AG04450 (cell line): Measurements from ENCODE around the gene STYK1. TPM values are rescaled to one million over a fixed set of nuclear protein-coding genes. Genes with fewer than 3 reads are reported as not detected.

Experiments used
- CTCF ChIA-PET: fragments of 300-600, 350-600 bp; formaldehyde crosslinking; extraction: SDS; loops from one replicate; lab custom pipeline; 2022; ENCODE audit warnings: antibody characterized with exemption, inconsistent platforms; lab: Charles Lee
- POLR2A ChIA-PET: fragments of 350-600 bp; formaldehyde crosslinking; extraction: SDS; loops from one replicate; lab custom pipeline; 2021; ENCODE audit warnings: antibody characterized with exemption, inconsistent platforms; lab: Yijun Ruan, JAX
- DNase-seq: peaks from one replicate; pipeline ENCODE4 v3.0.0-alpha.2; 2011; ENCODE audit warnings: low read depth, low spot score
- H3K27ac ChIP-seq: one replicate; pipeline ENCODE4 v1.5.1; 2012; ENCODE audit warnings: low read depth, low read length, control low read depth
- H3K27me3 ChIP-seq: one replicate; pipeline ENCODE4 v1.6.0; 2012; ENCODE audit warnings: low read length; ENCODE audit not compliant: control insufficient read depth, insufficient read depth
- H3K4me3 ChIP-seq: 2 replicates; pipeline ENCODE4 v1.5.1; 2011; ENCODE audit warnings: mild to moderate bottlenecking, low read depth, low read length, control low read depth
- H3K9me3 ChIP-seq: 2 replicates; pipeline ENCODE4 v1.5.1; 2012; ENCODE audit warnings: low read length; ENCODE audit not compliant: control insufficient read depth, insufficient read depth
- polyA plus RNA-seq: library from polyadenylated mRNA; depleted of rRNA; stranded (reverse); fragments of >200 nt; gene quantifications from 2 replicates; pipeline ENCODE4 v1.2.3, GENCODE V29; 2011
- TF ChIP-seq, protein P1 (sequence below): IDR thresholded peaks from 2 replicates; pipeline ENCODE4 v1.5.1; 2011; ENCODE audit warnings: low read depth, low read length, control low read depth, inconsistent platforms

Gene STYK1
- polyA plus RNA-seq, 1 experiment: 0.02 TPM

DNA sequence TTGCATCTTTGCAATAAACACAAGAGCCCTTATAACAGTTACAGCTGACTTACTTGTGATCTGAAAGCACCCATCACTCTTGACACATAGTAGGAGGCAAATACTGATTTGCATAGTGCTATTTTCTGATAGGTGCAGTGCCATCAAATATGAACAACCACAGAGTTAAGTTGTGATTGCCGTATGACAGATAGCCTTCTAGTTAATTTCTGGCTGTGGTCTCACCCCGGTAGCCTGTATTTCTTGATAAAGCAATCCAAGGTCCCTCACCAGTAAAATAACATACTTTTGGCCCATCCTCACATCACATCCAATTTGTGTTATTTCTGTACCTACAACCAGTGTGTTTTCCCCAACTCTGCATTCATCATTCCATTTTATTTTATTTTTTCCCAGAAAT lies 23.3 kb upstream of the STYK1 start:
- H3K4me3 ChIP-seq: no peak overlapping the region
- H3K9me3 ChIP-seq: no peaks in the 10 kb centered on the region
- TF ChIP-seq, protein P1, sequence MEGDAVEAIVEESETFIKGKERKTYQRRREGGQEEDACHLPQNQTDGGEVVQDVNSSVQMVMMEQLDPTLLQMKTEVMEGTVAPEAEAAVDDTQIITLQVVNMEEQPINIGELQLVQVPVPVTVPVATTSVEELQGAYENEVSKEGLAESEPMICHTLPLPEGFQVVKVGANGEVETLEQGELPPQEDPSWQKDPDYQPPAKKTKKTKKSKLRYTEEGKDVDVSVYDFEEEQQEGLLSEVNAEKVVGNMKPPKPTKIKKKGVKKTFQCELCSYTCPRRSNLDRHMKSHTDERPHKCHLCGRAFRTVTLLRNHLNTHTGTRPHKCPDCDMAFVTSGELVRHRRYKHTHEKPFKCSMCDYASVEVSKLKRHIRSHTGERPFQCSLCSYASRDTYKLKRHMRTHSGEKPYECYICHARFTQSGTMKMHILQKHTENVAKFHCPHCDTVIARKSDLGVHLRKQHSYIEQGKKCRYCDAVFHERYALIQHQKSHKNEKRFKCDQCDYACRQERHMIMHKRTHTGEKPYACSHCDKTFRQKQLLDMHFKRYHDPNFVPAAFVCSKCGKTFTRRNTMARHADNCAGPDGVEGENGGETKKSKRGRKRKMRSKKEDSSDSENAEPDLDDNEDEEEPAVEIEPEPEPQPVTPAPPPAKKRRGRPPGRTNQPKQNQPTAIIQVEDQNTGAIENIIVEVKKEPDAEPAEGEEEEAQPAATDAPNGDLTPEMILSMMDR: no peak
- H3K27ac ChIP-seq: no peak overlapping the region
- POLR2A ChIA-PET: no interaction called here
- CTCF ChIA-PET: interaction anchor here (0.9 to 2.4 kb wide), 4 partner anchors 11 to 53 kb away, joined by 3 to 12 read pairs (median 4); no protein-coding TSS in a partner anchor
- DNase-seq: no peak
- no peaks in the 10 kb centered on the region for H3K27me3 ChIP-seq

DNA sequence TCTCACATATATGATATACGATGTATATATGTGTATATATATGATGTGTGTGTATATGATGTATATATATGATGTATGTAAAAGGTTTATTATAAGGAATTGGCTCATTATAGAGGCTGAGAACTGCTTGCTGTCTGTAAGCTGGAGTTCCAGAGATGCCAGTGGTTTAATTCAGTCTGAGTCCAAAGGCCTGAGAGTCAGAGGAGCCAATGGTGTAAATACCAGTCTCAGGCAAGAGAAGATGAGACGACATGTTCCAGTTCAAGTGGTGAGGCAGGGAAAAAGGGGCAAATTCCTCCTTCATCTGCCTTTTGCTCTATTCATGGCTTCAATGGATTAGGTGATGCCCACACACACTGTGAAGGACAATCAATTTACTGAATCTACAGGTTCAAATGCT lies 17.1 kb upstream of the STYK1 start:
- CTCF ChIA-PET: interaction anchor here (1.7 kb wide), 1 partner anchor 60 kb away, joined by 4 read pairs; no protein-coding TSS in a partner anchor
- TF ChIP-seq, protein P1: no peak
- Histone ChIP-seq H3K9me3 (no peaks in the 10 kb centered on the region), H3K27me3 (no peaks in the 10 kb centered on the region), H3K4me3 (no peak overlapping the region), H3K27ac (no peak overlapping the region)
- DNase-seq: no peak
- POLR2A ChIA-PET: no interaction called here

DNA sequence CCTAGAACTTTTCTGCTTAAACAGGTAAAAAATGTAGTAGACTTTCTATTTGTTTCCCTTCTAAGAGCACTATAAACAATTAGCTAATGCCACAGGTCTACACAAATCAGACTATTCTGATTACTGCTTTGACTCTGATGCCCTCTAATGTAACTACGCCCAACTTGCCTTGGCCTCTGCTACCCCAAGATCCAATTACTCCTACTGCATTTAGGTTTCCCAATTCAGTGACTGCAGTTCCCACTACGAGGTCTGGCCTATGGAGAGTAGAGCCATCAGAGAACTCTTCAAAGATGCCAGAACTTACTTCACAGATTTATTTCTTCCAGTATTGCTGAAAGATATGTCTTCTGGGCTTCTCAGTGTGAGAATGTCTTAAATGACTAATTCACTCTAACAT lies 15.3 kb upstream of the STYK1 start:
- H3K27me3 ChIP-seq: no peaks in the 10 kb centered on the region
- CTCF ChIA-PET: interaction anchor here (1.7 kb wide), 1 partner anchor 61 kb away, joined by 4 read pairs; no protein-coding TSS in a partner anchor

DNA sequence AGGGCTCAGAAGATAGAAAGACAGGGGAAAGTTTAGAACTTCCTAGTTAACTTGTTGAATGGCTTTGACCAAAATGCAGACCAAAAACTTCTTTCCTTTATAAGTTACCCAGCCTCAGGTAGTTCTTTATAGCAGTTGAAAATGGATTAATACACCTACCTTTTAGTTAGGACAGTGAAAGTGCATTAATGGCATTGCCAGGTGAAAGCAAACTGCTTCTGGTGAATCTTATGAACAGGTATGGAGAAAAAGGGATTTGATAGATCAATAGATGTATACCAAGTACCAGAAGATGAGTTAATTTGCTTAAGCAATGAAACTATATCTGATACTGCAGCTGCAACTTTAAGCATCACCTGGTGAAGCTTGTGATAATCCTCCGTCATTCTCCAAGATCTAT lies 14.2 kb upstream of the STYK1 start:
- H3K27me3 ChIP-seq: no peaks in the 10 kb centered on the region
- DNase-seq: no peak
- ChIA-PET POLR2A (no interaction called here), CTCF (interaction anchor here (0.5 kb wide), 1 partner anchor 369 kb away, joined by 6 read pairs; no protein-coding TSS in a partner anchor)
- H3K9me3 ChIP-seq: no peaks in the 10 kb centered on the region
- TF ChIP-seq, protein P1: no peak
- no peak overlapping the region for H3K27ac ChIP-seq
- H3K4me3 ChIP-seq: no peak overlapping the region

More for the DNA sequence above, 15.3 kb upstream of the STYK1 start:
- Histone ChIP-seq H3K4me3 (no peak overlapping the region), H3K9me3 (no peaks in the 10 kb centered on the region), H3K27ac (no peak overlapping the region)
- TF ChIP-seq, protein P1: no peak
- POLR2A ChIA-PET: no interaction called here
- no peak for DNase-seq

DNA sequence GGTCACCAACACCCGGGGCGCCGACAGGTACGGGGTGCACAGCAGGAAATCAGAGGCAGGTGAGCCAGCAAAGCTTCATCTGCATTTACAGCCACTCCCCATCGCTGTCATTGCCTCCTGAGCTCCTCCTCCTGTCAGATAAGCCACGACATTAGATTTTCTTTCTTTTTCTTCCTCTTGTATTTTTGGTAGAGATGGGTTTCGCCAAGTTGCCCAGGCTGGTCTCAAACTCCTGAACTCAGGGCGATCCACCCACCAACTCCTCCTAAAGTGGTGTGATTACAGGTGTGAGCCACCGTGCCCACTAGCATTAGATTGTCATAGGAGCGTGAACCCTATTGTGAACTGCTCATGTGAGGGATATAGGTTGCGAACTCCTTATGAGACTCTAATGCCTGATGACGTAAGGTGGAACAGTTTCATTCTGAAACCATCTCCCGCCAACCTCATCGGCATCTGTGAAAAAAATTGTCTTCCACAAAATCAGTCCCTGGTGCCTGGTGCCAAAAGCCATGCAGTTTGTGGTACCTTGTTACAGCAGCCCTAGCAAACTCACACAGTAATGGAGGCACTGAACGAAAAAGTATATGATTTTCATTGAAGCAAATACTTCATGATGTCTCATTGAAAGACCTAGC lies 1.5 kb downstream of the STYK1 start:
- DNase-seq: no peak
- H3K27ac ChIP-seq: no peak overlapping the region
- ChIA-PET POLR2A (no interaction called here), CTCF (interaction anchor here (0.7 kb wide), 1 partner anchor 78 kb away, joined by 4 read pairs; no protein-coding TSS in a partner anchor)
- TF ChIP-seq, protein P1: no peak
- H3K9me3 ChIP-seq: no peaks in the 10 kb centered on the region
- no peak overlapping the region for H3K4me3 ChIP-seq
- peaks cover 3% of the 10 kb centered on the region for H3K27me3 ChIP-seq
